NCI-H187 treated with DMSO at 0.1 percent for 48 hours (cell line): ENCODE measurements around the gene FGD4.
A peak's percentile ranks its signal among the peaks of the same experiment; 100 is the strongest.
"Not testable (repeated sequence)": the region's sequence is repeated elsewhere in the genome, so short reads cannot be mapped to it uniquely, and the experiment has no call there.

Experiments
- DNase-seq: peaks from one replicate; lab custom pipeline; 2025; lab: John Stamatoyannopoulos, UW

The FGD4 gene

DNA sequence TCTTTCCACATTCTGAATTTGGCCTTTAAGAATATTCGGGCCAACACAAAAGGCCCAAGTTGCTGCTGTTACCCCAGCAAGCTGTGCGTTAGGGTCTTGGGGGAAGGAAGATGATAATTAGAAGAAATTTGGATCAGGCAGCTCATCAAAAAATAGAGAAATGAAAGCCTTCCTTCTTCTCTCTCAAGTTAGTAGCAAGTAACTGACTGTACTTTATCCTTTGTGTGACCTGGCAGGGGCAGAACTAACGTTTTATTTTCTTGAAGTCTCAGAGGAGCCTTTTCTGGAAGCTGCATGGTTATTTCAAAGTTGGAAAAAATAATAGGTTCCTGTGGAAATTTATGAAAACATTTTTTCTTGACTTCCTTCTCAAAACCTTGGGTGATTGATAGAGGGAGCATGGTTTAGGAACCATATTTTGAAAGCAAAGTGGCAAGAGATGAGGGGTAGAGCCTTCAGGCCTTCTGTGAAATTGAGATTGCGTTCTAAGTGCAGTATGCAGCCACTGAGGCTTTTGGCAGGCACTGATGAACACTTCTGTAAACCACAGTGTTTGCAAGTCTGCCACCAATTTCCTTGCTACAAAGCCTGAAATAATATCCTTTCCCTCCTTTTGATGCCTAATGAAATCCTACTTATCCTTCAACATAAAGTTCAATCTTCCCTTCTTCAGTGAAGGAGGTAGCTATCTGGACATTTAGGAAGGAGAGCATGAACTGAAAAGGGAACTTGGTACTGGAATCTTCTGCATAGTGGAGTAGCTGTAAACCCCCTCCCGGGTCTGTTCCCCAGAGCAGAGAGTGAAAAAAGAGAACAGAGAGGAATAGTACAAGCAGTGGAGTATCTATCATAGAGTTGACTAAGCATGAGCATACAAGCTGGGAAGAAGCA lies 123.2 kb downstream of the FGD4 start:
- DNase-seq, result no peak

GRCh38 chr12:32525802-32526201 lies 126.4 kb downstream of the FGD4 start:
- not testable (repeated sequence) for DNase-seq

- DNase-seq, result not testable (repeated sequence)
Measured at GRCh38 chr12:32526343-32526742, 127.0 kb downstream of the FGD4 start.

DNA sequence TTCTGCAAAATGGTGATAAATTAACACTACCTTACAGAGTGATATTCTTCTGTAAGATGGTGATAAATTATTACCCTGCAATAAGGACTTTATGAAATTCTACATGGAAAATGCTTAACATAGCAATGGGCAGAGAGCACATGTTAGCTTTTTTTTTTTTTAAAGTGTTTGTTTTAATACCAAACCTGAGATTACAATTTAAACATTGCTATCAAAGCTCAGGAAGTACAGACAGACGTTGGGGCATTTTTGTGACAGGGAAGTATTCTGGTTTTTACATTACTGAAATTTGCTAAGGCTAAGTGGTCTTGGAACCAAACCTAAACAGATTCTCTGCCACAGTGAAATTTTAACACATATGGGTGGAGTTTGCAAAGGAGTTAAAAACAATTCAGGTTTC lies 133.1 kb downstream of the FGD4 start:
- DNase-seq, result no peak

- no peak for DNase-seq
Measured at GRCh38 chr12:32532951-32533350, 133.6 kb downstream of the FGD4 start.

DNA sequence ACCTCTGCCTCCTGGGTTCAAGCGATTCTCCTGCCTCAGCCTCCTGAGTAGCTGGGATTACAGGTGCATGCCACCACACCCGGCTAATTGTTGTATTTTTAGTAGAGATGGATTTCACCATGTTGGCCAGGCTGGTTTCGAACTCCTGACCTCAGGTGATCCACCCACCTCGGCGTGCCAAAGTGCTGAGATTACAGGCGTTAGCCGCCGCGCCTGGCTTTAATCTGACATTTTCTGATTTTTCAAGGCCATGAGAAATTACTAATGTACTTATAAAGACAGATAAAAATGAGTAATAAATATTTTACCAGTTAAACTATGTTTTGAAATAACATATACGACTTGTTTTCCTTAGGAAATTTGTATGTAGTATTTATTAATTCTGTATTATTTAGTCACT lies 134.1 kb downstream of the FGD4 start:
- not testable (repeated sequence) for DNase-seq

- no peak for DNase-seq
Measured at GRCh38 chr12:32533971-32534590, 134.7 kb downstream of the FGD4 start.

- no peak for DNase-seq
Measured at GRCh38 chr12:32534698-32535097, 135.3 kb downstream of the FGD4 start.

- DNase-seq, result peak; percentile 62
Measured at GRCh38 chr12:32535288-32535999, 136.1 kb downstream of the FGD4 start.

GRCh38 chr12:32536000-32536345 lies 136.6 kb downstream of the FGD4 start:
- DNase-seq, result no peak

DNA sequence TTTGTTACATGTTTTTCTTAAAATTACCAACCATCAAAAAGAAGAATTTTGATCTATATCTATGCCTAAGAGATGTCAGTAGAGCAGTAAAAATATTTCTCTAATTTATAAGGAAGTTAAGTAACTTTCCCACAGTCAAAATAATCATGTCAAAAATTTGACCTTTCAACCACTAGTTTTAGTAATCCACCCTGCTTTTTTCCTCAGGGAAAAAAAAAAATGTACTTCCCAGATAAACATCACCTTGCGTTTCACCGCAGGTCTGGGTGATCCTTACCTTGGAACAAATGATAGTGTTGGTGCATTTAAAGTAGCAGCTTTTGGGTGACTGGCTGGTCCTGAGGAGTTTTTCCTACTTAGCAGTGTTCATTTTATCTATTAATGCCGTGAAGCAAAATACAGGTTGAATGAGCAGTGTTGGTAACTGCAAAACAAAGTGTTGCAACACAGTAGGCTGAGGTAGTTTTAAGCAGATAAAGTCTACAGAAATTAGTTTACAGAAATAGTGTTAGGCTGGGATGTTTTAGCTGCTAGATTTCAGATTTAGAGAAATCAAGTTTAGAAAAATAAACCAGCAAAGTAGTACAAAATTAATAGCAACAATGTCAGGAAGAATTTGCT lies 142.5 kb downstream of the FGD4 start:
- no peak for DNase-seq

DNA sequence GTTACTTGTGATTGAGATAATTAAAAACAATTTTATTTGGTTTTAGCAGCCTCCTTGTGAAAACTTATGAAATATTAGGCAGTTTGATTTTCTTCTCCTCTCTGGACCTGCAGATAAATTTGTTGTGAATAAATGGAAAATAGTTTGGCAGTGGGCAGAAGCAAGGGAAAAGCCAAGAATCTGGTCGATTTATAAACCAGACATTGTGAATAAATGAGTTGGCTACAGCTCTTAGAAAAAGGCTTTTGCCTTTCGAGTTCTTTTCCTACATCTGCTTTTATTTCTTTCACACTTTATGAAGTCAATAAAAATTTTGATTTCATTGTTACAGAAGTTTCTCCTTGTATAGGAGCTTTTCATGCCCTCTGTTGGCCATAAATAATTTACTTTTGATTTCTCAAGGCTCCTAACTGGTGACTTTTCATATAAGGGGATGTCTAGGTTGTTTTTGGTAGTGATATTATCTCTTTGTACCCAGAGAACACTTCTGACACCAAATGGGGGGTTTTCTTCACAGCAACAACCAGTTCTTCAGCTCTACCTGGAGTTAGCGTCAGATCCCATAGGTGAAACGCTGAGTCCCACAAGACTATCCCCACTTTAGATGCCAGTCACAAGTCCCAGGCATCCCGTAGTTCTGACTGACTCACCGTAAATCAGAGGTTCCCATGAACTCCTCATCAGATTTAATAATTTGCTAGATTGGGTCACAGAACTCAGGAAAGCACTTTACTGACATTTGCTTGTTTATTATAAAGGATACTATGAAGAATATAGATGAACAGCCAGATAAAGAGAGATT lies 143.3 kb downstream of the FGD4 start:
- DNase-seq, result no peak

DNA sequence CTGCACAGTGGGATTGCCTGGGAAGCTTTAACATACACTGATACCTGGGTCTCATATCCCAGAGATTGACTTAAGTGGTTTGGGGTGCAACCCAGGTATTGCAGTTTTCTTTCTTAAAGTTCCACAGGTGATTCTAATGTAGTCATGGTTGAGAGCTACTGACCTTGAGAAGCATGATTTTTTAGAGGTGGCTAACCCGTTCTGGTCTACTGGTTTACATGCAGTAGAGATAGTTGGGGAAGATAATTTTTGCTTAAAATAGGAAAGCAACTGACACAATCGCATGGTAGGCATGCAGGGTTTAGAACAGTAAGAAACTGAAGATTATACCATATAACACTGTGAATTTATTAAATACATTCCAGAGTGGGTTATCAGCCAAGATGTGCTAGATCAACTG lies 145.5 kb downstream of the FGD4 start:
- DNase-seq, result no peak

- DNase-seq, result no peak
Measured at GRCh38 chr12:32545413-32545980, 146.1 kb downstream of the FGD4 start.

GRCh38 chr12:32546272-32546671 lies 146.9 kb downstream of the FGD4 start:
- no peak for DNase-seq

GRCh38 chr12:32548691-32549281 lies 149.4 kb downstream of the FGD4 start:
- DNase-seq, result no peak

DNA sequence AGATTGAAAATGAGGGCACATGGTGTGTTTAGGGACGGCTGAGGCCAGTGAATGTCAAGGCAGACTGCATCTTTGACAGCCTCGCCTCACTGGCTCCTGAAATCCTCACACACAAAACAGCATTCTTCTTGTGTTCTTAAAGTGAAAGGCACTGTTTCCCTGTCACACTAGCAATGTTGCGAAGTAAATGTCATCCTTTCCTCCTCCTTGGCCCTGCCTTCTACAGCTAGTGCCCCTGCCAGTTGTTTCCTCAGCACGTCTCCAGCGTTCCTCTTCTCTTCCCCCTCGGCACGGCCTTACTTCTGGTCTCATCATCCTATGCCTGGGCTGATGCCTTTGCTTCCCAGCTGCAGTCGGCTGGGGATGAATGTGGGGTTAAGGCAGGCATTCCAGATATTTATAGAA lies 150.3 kb downstream of the FGD4 start:
- no peak for DNase-seq

DNA sequence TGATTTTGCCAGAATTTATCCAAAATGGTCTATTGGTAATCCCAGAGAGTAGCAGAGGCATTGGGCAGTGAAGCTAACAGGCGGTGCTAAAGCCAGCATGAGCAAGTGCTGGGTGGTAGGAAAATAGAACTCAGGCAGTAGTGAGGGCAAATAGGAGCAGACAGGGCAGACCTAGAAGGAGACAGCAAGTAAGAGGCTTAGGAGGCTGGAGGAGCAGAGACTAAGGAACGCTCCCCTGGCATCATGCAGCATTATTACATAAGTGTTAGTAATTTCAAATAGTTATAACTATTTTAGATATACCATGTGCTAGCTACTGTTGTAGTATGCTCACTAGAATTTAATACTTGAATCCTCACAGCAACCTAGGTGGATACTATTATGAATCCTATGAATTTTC lies 151.7 kb downstream of the FGD4 start:
- DNase-seq, result no peak

- no peak for DNase-seq
Measured at GRCh38 chr12:32558903-32559302, 159.5 kb downstream of the FGD4 start.

- no peak for DNase-seq
Measured at GRCh38 chr12:32559434-32559833, 160.1 kb downstream of the FGD4 start.

GRCh38 chr12:32560520-32560919 lies 161.2 kb downstream of the FGD4 start:
- DNase-seq, result no peak
